GM18867 (cell line): ENCODE results near the gene NLRP5.
A peak's percentile ranks its signal among the peaks of the same experiment; 100 is the strongest.
"Not testable (repeated sequence)": the region's sequence is repeated elsewhere in the genome, so short reads cannot be mapped to it uniquely, and the experiment has no call there.

Source experiments
- ATAC-seq: cut with Tn5 transposase; IDR thresholded peaks from one replicate; pipeline ENCODE4 v1.9.1; 2021; ENCODE audit warnings: mild to moderate bottlenecking, moderate library complexity; ENCODE audit not compliant: unreplicated experiment

The NLRP5 gene

DNA sequence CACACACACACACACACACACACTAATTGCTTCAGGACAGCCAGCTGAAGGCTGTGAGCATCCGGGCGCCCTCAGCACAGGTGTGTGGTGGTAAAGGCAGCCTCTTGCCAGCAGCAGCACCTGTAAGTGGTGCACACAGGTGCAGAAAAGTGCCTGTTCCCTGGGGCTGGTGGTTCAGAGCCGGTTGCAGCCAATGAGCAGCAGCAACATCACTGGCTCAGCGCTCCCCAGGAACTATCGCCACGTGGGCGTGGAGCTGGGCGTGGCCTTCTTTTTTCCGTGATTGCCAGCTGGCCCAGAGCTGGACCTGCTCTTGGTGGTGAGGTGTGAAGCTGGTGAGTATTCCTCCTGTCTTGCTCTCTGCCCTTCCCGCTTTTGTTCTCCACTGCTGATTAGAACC, at the start of gene NLRP5:
Gene NLRP5 (plus strand): TSS at position 289 of the 400 bp plus-strand sequence.
- ATAC-seq: no peak

DNA sequence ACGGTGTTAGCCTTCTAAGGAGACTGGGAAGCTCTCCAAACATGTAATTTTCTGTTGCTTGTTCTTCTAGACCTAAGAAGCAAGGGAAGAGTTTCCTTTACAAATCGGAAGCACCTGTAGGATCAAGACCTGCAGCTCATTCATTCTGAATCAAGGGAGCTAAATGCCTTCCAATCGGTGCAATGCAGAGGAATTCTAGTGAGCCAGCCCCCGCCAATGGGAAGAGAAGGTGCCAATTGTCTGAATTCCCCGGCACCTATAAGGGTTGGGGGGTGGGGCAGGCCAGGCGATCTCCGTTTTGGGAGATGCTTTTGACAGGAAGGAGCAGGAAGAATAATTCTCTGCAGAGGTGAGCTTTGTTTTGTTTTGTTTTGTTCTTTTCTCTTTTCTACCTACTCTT, 47.4 kb upstream of the NLRP5 start:
- no peak for ATAC-seq

DNA sequence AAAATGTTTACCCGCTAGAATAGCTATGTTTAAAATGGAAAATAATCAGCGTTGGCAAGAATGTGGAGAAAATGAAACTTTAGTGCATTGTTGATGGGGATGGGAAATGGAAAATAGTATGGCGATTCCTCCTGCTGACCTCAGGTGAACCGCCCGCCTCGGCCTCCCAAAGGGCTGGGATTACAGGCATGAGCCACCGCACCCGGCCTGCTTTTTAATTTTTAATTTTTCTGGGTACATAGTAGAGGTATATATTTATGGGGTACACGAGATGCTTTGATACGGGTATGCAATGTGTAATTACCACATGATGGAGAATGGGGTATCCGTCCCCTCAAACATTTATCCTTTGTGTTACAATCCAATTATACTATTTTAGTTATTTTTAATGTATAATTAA, 46.3 kb upstream of the NLRP5 start:
- ATAC-seq: no peak

DNA sequence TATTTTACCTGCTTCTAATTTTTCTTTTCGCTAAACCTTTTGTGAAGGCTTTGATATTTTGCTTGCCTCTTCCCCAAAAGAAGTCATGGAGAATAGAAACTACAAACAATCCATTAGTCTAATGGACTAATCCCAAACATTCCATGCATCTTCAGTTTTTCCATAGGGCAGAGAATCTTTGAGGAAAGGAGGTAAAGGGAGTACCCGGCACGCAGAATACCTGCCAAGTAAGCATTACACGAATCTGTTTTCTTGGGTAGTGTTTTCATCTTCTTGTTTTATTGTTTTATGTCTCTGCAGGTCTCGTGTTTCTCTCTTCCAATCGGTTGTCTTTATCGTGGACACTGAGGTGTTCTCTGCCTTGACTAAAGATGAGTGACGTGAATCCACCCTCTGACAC, 39.0 kb upstream of the NLRP5 start, which contains the start of gene NLRP8:
Gene NLRP8 (plus strand): TSS at position 301 of the 400 bp plus-strand sequence.
- ATAC-seq: no peak

DNA sequence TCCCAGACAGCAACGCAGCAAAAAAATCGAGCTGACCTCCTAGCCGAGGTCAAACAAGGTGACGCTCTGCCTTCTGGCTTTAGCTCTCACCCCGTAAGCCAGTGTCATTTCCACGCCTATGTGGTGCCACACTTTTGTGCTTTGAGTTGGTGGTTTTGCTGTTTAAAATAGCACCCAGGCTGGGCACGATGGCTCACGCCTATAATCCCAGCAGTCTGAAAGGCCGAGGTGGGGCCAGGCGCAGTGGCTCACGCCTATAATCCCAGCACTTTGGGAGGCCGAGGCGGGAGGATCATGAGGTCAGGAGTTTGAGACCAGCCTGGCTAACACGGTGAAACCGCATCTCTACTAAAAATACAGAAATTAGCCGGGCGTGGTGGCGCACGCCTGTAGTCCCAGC, 36.0 kb upstream of the NLRP5 start:
- ATAC-seq: not testable (repeated sequence)

DNA sequence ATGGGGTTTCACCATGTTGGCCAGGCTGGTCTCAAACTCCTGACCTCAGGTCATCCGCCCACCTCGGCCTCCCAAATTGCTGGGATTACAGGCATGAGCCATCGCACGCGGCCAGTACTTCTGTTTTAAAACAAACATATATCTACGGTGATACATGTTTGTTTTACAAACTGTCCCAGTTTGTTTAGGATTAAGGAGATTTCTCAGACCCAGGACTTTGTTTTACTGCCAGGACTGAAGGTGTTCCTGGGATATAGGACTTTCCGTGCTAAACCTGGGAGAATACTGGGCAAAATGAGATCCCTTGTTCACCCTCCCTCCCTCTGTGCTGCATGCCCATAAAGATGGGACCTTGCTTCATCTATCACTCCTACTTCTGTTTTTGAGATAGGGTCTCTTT, 30.1 kb upstream of the NLRP5 start:
- ATAC-seq: no peak

DNA sequence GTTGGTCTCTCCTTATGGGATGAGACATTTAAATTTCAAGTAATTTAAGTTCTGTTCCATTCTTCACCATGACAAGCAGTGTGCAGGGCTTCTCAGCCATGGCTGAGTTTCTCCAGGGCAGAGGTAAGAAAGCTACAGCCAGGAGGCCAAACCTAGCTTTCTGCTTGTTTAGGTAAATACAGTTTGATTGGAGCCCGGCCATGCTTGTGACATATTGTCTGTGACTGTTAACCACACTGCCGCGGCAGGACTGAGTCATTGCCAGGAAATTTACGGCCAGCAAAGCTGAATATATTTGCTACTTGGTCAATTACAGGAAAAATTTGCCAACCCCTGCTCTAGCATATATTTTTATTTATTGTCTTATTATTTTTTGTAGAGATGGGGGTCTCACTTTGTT, 28.2 kb upstream of the NLRP5 start:
- ATAC-seq: no peak

DNA sequence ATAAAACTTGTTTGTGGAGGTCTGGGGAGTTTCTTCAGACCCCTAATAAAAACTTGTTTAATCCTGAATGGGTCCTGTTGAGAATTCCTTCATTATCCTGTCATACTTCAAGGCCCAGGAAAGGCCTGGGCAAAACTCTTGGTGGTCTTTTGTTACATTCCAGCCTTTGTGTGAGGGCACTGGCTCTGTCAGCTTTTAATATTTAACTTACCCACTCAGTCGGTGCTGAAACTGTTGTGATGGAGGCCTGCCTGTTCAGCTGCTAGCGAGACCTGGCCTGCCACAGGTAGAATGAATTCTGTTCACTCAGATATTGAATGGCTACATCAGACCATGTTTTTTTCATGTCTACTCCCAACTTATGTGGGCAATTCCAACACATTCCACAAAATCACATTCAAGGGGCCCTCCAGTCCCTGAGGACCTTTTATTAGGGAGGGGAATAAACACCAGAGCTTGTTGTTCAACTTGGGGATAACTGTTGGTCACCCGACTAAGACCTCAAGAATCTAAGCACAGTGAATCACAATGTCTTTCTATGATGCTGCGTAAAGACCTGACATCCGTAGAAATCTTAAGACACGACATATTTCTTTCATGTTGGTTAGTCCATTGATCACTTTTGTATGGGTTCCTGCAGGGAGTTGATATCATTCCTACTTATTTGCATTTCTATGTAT, 26.4 kb upstream of the NLRP5 start:
- ATAC-seq: no peak

DNA sequence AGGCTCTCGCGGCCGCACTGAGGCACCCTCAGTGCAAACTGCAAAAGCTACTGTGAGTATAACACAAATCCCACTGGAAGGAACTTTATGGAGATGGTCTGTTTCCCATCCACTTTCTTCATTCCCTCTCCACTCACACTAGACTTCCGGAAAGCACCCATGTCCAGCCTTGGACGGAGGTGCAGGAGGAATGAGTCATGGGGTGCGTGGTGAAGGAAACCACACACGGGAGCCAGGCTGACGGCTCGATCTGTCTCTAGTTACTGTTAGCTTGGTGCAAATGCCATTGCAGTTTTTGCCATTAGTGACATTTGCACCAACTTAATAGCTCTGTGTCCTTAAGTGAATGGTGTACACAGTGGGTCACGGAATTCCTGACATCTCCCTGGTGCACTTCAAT, 24.4 kb upstream of the NLRP5 start:
- ATAC-seq: no peak

DNA sequence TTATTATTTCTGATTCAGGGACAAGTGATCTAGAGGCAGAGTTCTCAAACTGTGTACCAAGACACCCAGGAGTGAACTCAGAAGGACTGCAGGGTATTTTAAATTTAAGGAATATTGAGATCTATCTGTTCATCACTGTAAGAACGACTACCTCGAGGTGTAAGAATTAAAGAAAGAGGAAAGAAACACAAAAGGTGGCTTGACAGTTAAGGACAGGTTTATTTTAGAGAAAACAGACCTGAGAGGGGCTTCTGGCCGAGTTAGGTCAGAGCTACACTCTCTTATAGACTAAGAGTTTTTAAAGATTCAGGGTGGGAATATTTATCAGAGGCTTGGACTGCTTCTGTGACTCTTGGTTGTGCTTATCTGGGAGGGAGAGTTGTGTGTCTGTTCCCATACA, 12.6 kb upstream of the NLRP5 start:
- no peak for ATAC-seq

DNA sequence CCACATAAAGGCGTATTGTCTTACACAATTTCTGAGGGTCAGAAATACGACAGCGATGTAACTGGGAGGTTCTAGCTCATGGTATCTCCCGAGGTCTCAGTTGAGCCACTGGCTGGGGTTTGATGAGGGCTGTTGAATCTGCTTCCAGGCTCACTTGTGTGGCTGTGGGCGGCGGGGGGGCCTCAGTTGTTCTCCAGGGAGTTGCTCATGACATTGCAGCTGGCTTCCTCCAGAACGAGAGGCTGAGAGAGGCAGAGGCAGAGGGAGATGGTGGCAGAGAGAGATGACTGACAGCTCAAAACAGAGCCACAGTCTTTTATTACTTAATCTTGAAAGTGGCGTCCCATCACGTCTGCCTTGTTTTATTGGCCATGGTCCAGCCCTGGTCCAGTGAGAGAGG, 6.2 kb upstream of the NLRP5 start:
- ATAC-seq: no peak

DNA sequence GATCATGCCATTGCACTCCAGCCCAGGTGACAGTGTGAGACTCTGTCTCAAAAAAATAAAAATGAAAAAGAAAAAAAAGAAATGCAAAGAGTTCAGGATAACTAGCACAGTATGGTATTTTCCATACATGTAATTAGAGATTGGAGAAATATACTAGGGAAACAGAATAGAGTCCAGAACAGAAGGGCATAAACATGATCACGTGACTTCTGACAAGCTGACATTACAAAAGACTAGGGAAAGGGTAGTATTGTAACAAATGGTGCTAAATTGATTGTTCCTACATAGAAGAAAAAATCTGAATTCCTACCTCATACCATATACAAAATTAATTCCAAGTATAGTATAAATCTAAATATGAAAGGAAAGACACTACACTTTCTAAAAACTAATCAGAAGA, 1.3 kb upstream of the NLRP5 start:
- ATAC-seq: no peak

DNA sequence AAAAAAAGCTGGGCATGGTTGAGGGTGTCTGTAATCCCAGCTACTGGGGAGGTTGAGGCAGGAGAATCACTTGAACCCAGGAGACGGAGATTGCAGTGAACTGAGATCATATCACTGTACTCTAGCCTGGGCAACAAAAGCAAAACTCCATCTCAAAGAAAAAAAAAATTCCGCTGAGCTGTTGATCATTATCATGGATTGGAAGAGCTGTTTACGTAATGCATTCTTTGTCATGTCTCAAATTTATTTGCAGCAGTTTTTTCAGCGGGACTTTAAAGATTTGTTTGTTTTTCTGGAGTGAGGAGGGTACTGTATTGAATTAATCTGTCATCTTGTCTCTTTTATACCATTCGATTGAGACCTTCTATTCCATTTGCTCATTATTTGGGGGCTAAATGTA, 4.3 kb downstream of the NLRP5 start:
- ATAC-seq: no peak

DNA sequence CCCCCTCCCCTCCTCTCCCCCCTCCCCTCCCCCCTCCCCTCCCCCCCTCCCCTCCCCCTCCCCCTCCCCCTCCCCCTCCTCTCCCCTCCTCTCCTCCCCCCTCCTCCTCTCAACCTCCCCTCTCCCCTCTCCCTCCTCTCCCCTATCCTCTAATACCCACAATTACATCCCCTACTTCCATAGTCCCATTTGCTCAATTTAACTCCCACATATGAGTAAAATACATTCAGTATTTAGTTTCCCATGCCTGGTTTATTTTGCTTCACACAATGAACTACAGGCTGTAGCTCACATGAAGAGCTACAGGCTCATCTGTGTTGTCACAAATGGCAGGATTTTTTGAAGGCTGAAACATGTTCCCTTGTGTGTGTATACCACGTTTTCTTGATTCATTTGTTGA, 6.9 kb downstream of the NLRP5 start:
- no peak for ATAC-seq

DNA sequence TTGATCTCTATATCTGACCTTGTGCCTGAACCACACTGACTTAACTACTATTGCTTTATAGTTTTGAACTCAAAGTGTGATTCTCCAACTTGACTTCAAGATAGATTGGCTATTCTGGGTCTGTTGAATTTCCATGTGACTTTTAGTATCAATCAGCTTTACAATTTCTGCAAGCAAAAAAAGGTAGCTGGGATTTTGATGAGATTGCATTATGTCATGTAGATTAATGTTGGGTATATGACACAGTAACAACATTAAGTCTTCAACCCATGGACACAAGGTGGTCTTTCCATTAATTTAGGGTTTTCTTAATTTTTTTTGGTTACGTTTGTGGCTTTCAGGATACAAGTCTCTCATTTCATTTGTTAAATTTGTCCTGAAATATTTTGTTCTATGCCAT, 28.2 kb downstream of the NLRP5 start:
- ATAC-seq: no peak

DNA sequence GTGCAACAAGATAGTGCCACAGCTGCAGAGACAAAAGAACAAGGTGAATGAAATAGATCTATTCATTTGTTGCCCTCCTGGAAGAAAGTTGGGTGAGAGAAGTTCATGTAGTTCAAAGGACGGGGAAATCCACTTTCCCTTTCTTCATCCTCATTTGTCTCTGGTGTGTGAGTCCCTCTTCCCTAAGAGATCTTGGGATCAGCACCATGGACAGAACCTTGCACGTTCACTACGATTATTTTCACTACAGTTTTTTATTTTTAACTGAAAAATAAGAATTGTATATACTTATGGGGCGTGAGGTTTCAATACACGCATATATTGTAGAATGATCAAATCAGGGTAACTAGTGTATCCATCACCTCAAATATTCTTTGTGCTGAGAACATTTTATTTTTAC, 29.2 kb downstream of the NLRP5 start:
- no peak for ATAC-seq

DNA sequence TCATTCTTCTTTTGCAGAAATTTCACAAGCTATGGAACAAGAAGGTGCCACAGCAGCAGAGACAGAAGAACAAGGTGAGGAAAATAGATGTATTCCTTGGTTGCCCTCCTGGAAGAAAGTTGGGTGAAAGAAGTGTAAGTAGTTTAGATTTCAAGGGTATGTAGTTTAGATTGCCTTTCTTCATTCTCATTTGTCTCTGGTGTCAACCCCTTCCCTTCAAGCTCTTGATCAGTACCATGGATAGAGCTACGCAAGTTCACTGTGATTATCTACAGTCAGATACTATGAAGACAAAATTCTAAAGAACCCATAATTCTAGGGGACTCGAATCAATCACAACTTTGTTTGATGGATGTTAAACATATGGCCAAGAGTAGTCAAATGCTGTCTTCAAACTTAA, 32.8 kb downstream of the NLRP5 start:
- ATAC-seq: not testable (repeated sequence)

DNA sequence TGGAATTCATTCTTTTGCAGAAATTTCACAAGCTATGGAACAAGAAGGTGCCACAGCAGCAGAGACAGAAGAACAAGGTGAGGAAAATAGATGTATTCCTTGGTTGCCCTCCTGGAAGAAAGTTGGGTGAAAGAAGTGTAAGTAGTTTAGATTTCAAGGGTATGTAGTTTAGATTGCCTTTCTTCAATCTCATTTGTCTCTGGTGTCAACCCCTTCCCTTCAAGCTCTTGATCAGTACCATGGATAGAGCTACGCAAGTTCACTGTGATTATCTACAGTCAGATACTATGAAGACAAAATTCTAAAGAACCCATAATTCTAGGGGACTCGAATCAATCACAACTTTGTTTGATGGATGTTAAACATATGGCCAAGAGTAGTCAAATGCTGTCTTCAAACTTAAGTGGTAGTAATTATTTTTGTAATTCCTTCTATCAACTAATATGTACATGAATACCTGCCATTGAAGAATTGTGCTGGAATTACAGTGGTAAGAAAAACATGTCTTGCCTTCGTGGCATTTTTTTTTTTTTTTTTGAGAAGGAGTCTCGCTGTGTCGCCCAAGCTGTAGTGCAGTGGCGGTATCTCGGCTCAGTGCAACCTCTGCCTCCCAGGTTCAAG, 33.9 kb downstream of the NLRP5 start:
- not testable (repeated sequence) for ATAC-seq

DNA sequence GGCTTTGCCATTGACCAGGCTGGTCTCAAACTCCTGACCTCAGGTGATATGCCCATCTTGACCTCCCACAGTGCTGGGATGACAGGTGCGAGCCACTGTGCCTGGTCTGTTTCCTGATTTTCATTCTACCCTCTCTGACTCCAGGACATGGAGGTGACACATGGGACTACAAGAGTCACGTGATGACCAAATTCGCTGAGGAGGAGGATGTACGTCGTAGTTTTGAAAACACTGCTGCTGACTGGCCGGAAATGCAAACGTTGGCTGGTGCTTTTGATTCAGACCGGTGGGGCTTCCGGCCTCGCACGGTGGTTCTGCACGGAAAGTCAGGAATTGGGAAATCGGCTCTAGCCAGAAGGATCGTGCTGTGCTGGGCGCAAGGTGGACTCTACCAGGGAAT, 40.2 kb downstream of the NLRP5 start:
- ATAC-seq: no peak

DNA sequence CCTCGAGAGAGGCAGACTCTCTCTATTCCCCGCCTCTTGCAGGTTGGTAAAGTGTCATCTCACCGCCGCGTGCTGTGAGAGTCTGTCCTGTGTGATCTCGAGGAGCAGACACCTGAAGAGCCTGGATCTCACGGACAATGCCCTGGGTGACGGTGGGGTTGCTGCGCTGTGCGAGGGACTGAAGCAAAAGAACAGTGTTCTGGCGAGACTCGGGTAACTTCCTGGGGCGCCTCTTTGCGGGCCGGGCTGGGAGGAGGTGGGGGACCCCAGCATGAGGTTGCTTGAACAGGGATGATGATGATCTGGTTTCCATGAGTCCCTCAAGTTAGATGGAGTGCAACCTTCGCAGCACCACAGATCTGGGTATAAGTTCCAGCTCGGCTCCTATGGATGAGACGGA, 67.0 kb downstream of the NLRP5 start:
- no peak for ATAC-seq

DNA sequence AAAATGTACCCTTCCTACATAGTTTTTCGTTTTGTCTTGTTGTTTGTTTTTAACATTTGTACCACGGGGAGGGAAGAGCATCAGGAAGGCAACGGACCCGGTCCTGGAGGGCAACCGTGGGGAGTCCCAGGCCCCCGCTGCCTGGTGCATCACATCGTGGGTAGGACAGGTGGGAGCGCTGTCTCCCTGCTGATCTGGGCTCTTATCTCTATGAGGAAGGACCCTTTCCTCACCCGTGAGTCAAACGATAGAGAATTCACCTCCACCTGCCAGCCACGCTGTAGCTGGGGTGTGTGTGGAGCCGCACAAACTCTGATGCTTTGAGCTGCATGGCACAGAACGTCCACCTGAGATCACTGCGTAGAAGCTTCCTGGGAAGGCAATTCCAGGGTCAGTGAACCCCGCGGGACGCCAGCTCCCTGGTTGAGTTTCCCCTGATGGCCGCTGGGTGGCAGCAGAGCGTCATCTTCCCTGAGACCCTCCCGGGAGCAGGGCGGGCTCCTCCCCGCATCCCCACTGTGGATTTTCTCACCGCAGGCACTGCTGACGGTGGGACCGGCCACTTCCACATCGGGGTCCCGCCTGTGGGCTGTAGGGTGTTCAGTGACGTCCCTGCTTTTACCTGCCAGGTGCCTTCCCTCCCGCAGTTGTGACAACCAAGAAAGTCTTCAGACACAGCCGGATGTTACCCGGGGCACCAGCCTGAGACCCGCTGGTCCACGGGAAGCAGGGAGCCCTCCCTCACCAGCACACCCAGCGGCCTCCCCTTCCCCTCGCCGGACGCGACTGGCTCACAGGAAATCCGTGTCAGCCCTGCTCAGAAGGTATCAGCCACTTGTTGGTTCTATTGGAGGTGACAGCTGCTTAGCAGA, 79.8 kb downstream of the NLRP5 start:
- ATAC-seq: peak; percentile 52

DNA sequence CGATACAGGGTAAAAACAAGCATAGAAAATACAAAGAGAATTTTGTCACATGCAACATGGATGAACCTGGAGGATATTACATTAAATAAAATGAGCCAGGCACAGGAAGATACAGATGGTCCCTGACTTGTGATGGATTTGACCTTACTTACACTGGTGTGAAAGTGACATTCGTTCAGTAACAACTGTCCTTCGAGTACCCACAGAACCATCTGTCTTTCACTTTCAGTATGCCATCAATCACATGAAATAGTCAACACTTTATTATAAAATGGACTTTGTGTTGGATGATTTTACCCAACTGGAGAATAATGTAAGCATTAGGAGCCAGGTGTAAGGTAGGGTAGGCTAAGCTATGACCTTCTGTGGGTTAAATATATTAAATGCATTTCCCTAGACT, 83.1 kb downstream of the NLRP5 start:
- no peak for ATAC-seq
